Measurements from ENCODE around the gene SAP25. TPM values are rescaled to one million over a fixed set of nuclear protein-coding genes. Genes with fewer than 3 reads are reported as not detected.

Gene SAP25
- total RNA-seq, 1 donor from 2014 or later = 24.1 TPM

- ATAC-seq (ENCODE audit: low read depth) (no peak), DNase-seq (no peak)
- no peaks in the 10 kb centered on the region for H3K9me3 Mint-ChIP-seq
- no peak overlapping the region for H3K4me3 Mint-ChIP-seq
- ChIA-PET POLR2A (interaction anchor here (0.7 to 1.3 kb wide), 2 partner anchors 84 to 441 kb away, joined by 3 read pairs; partner anchors contain the start of genes GNB2 and LAMTOR4), CTCF (interaction anchor here (0.9 to 1.9 kb wide), 5 partner anchors 13 to 102 kb away, joined by 3 to 24 read pairs (median 4); partner anchors contain the start of gene PCOLCE)
- intact Hi-C loops (cut with micrococcal nuclease) = loop anchor here (5.0 kb wide), 3 partner anchors 103 to 1447 kb away; partner anchors contain the start of genes GIGYF1, SMURF1 and TRAPPC14
- peaks cover 11% of the 10 kb centered on the region for H3K27me3 Mint-ChIP-seq
- H3K27ac Mint-ChIP-seq = no peak overlapping the region
- no peak for TF ChIP-seq CTCF (IDR thresholded peaks at IDR 0.05)
- peaks cover 4% of the 10 kb centered on the region for H3K36me3 Mint-ChIP-seq (ENCODE audit: low read depth)
- peaks cover 15% of the 10 kb centered on the region for H3K4me1 Mint-ChIP-seq
Measured at GRCh38 chr7:100589341-100589947, 15.7 kb upstream of the SAP25 start.

GRCh38 chr7:100588438-100588837 lies 14.7 kb upstream of the SAP25 start:
- no peaks in the 10 kb centered on the region for H3K9me3 Mint-ChIP-seq
- H3K36me3 Mint-ChIP-seq (ENCODE audit: low read depth) = peaks cover 10% of the 10 kb centered on the region
- ATAC-seq (ENCODE audit: low read depth) (no peak), DNase-seq (no peak)
- no peak for TF ChIP-seq CTCF (IDR thresholded peaks at IDR 0.05)
- H3K27me3 Mint-ChIP-seq = peaks cover 11% of the 10 kb centered on the region
- ChIA-PET CTCF (interaction anchor here (0.8 to 1.9 kb wide), 10 partner anchors 10 to 125 kb away, joined by 3 to 24 read pairs (median 4); partner anchors contain the start of gene PCOLCE), POLR2A (interaction anchor here (0.6 to 5.4 kb wide), 8 partner anchors 10 to 440 kb away, joined by 3 to 60 read pairs (median 4); partner anchors contain the start of genes GNB2, LAMTOR4 and MOSPD3)
- H3K4me1 Mint-ChIP-seq = peaks cover 24% of the 10 kb centered on the region
- H3K4me3 Mint-ChIP-seq = peak overlapping the region; percentile 66
- no peak overlapping the region for H3K27ac Mint-ChIP-seq
- intact Hi-C loops (cut with micrococcal nuclease) = loop anchor here (1.0 to 5.0 kb wide), 4 partner anchors 24 to 1446 kb away; partner anchors contain the start of genes GIGYF1, SMURF1 and TRAPPC14

GRCh38 chr7:100586266-100587025 lies 12.7 kb upstream of the SAP25 start, which contains the start of gene FBXO24:
Gene FBXO24, plus strand, starts transcription at chr7:100586328. Its CDS starts 298 bp downstream, at chr7:100586626.
- intact Hi-C loops (cut with micrococcal nuclease) = loop anchor here (1.0 to 5.0 kb wide), 13 partner anchors 18 to 1444 kb away; partner anchors contain the start of genes AGFG2, GIGYF1, GNB2 and MEPCE
- Mint-ChIP-seq H3K9me3 (no peaks in the 10 kb centered on the region), H3K36me3 (ENCODE audit: low read depth) (peaks cover 15% of the 10 kb centered on the region), H3K4me1 (peaks cover 38% of the 10 kb centered on the region), H3K27me3 (peaks cover 6% of the 10 kb centered on the region), H3K27ac (peak within 1 kb of the TSS; percentile 96), H3K4me3 (peak within 1 kb of the TSS; percentile 93)
- POLR2A ChIA-PET = interaction anchor here (0.6 to 5.4 kb wide), 50 partner anchors 9 to 1178 kb away, joined by 3 to 114 read pairs (median 6); partner anchors contain the start of genes AGFG2, BUD31, COPS6 and GIGYF1
- TF ChIP-seq CTCF (IDR thresholded peaks at IDR 0.05) = no peak
- ATAC-seq (ENCODE audit: low read depth) (peak; percentile 80), DNase-seq (peak; percentile 94)
- CTCF ChIA-PET = interaction anchor here (0.9 to 3.8 kb wide), 9 partner anchors 17 to 119 kb away, joined by 3 to 23 read pairs (median 5); partner anchors contain the start of gene POP7

- Mint-ChIP-seq H3K9me3 (no peaks in the 10 kb centered on the region), H3K36me3 (ENCODE audit: low read depth) (peaks cover 15% of the 10 kb centered on the region), H3K4me1 (peaks cover 38% of the 10 kb centered on the region), H3K27me3 (peaks cover 6% of the 10 kb centered on the region), H3K27ac (peak within 1 kb of the TSS; percentile 96), H3K4me3 (peak within 1 kb of the TSS; percentile 93)
- TF ChIP-seq CTCF (IDR thresholded peaks at IDR 0.05) = no peak
- POLR2A ChIA-PET = interaction anchor here (0.6 to 5.4 kb wide), 55 partner anchors 8 to 1177 kb away, joined by 3 to 114 read pairs (median 6); partner anchors contain the start of genes AGFG2, BUD31, COPS6 and GIGYF1
- DNase-seq (peak; percentile 67), ATAC-seq (ENCODE audit: low read depth) (peak; percentile 8)
- intact Hi-C loops (cut with micrococcal nuclease) = loop anchor here (1.0 to 5.0 kb wide), 14 partner anchors 19 to 1443 kb away; partner anchors contain the start of genes AGFG2, GIGYF1, GNB2 and MEPCE
- CTCF ChIA-PET = interaction anchor here (0.9 to 3.8 kb wide), 10 partner anchors 18 to 120 kb away, joined by 3 to 23 read pairs (median 5); partner anchors contain the start of gene POP7
Measured at GRCh38 chr7:100585511-100586265, 12.0 kb upstream of the SAP25 start, which contains the start of gene LRCH4. Gene LRCH4, minus strand, starts transcription at chr7:100586129. Its CDS starts 29 bp downstream, at chr7:100586100.
